ENCODE data around the gene MAST3. TPM values are rescaled to one million over a fixed set of nuclear protein-coding genes. Genes with fewer than 3 reads are reported as not detected.

The MAST3 gene
- total RNA-seq, 1 experiment from 2014 or later: 14.1 TPM

- CTCF ChIA-PET: interaction anchor here (0.6 kb wide), 1 partner anchor 189 kb away, joined by 5 read pairs; no protein-coding TSS in a partner anchor
- Histone ChIP-seq H3K4me2 (no peak overlapping the region), H2AFZ (no peak overlapping the region), H3K9me2 (ENCODE audit: insufficient read depth) (no peaks in the 10 kb centered on the region), H3K79me2 (ENCODE audit: low read depth) (peaks cover 12% of the 10 kb centered on the region), H3K4me1 (replicated peaks; ENCODE audit: insufficient read depth) (peaks cover 9% of the 10 kb centered on the region), H3K27me3 (ENCODE audit: insufficient read depth, low read depth) (no peaks in the 10 kb centered on the region), H3K9me3 (ENCODE audit: insufficient read depth, low read depth) (no peaks in the 10 kb centered on the region), H3F3A (ENCODE audit: insufficient read depth, low read depth) (peaks cover 6% of the 10 kb centered on the region; the same call in 1 of the 2 replicates), H3K36me3 (ENCODE audit: low read depth) (no peaks in the 10 kb centered on the region), H3K27ac (no peak overlapping the region), H3K4me3 (no peak overlapping the region), H4K20me1 (ENCODE audit: insufficient read depth) (no peaks in the 10 kb centered on the region)
- DNase-seq: no peak
- no TSS peak for BruUV-seq (replicated peaks)
- no peak for TF ChIP-seq CTCF (conservative IDR thresholded peaks at IDR 0.05)
- TF ChIP-seq EZH2 (IDR thresholded peaks at IDR 0.05; ENCODE audit: low read depth): no peak
- POLR2A ChIA-PET (ENCODE audit: unreplicated experiment): interaction anchor here (0.8 kb wide), 1 partner anchor 197 kb away, joined by 3 read pairs; no protein-coding TSS in a partner anchor
- intact Hi-C loops (cut with micrococcal nuclease; ENCODE audit: unreplicated experiment): no loop called here
Observed at GRCh38 chr19:18197941-18198340, 100.4 kb downstream of the MAST3 start.

GRCh38 chr19:18198374-18198773 is 100.8 kb downstream of the MAST3 start:
- DNase-seq: no peak
- Histone ChIP-seq H4K20me1 (ENCODE audit: insufficient read depth) (no peaks in the 10 kb centered on the region), H3K9me3 (ENCODE audit: insufficient read depth, low read depth) (no peaks in the 10 kb centered on the region), H3K4me1 (replicated peaks; ENCODE audit: insufficient read depth) (peaks cover 13% of the 10 kb centered on the region), H3K4me2 (no peak overlapping the region), H3K4me3 (no peak overlapping the region), H3K9me2 (ENCODE audit: insufficient read depth) (no peaks in the 10 kb centered on the region), H3K27ac (no peak overlapping the region), H3K27me3 (ENCODE audit: insufficient read depth, low read depth) (no peaks in the 10 kb centered on the region), H3K79me2 (ENCODE audit: low read depth) (peaks cover 12% of the 10 kb centered on the region), H3F3A (ENCODE audit: insufficient read depth, low read depth) (peaks cover 6% of the 10 kb centered on the region; the same call in 1 of the 2 replicates), H2AFZ (no peak overlapping the region), H3K36me3 (ENCODE audit: low read depth) (no peaks in the 10 kb centered on the region)
- CTCF ChIA-PET: interaction anchor here (0.6 kb wide), 1 partner anchor 189 kb away, joined by 5 read pairs; no protein-coding TSS in a partner anchor
- POLR2A ChIA-PET (ENCODE audit: unreplicated experiment): no interaction called here
- TF ChIP-seq CTCF (conservative IDR thresholded peaks at IDR 0.05) (no peak), EZH2 (IDR thresholded peaks at IDR 0.05; ENCODE audit: low read depth) (no peak)
- intact Hi-C loops (cut with micrococcal nuclease; ENCODE audit: unreplicated experiment): no loop called here
- BruUV-seq (replicated peaks): no TSS peak

Other genes with a start within 250 kb of the MAST3 start
- gene JAK3, start 249.8 kb upstream of the MAST3 start, total RNA-seq (2021): 13.5 and 16.2 TPM in 2 replicates
- 1,887 and 2,038 TPM in 2 replicates for gene RPL18A, start 237.9 kb upstream of the MAST3 start, total RNA-seq (2021)
- 0.18 TPM in 1 of 2 replicates, not detected in the other for gene SLC5A5, start 225.8 kb upstream of the MAST3 start, total RNA-seq (2021)
- gene CCDC124, start 164.8 kb upstream of the MAST3 start, total RNA-seq (2021): 114 and 118 TPM in 2 replicates
- gene KCNN1, start 130.7 kb upstream of the MAST3 start, total RNA-seq (2021): 0.09 TPM in 1 of 2 replicates, not detected in the other
- gene ARRDC2, start 89.6 kb upstream of the MAST3 start, total RNA-seq (2021): 15.5 and 20.6 TPM in 2 replicates
- 0.55 and 1.1 TPM in 2 replicates for gene IL12RB1, start 10.8 kb upstream of the MAST3 start, total RNA-seq (2021)
- 58.3 and 61.8 TPM in 2 replicates for gene PIK3R2, start 55.4 kb downstream of the MAST3 start, total RNA-seq (2021)
- 26.1 and 35.8 TPM in 2 replicates for gene IFI30, start 76.0 kb downstream of the MAST3 start, total RNA-seq (2021)
- gene MPV17L2, start 95.4 kb downstream of the MAST3 start, total RNA-seq (2021): 11.2 and 12.1 TPM in 2 replicates
- 4.0 and 4.1 TPM in 2 replicates for gene RAB3A, start 106.3 kb downstream of the MAST3 start, total RNA-seq (2021)
- 2.2 and 3.8 TPM in 2 replicates for gene PDE4C, start 128.7 kb downstream of the MAST3 start, total RNA-seq (2021)
- gene IQCN, start 176.7 kb downstream of the MAST3 start, total RNA-seq (2021): 5.6 and 7.3 TPM in 2 replicates
- 115 and 150 TPM in 2 replicates for gene JUND, start 183.8 kb downstream of the MAST3 start, total RNA-seq (2021)
- gene LSM4, start 225.3 kb downstream of the MAST3 start, total RNA-seq (2021): 291 and 323 TPM in 2 replicates
- 42.0 and 53.6 TPM in 2 replicates for gene PGPEP1, start 242.8 kb downstream of the MAST3 start, total RNA-seq (2021)

Measured in PC-9 (cell line).